KOPT-K1 (cell line): ENCODE measurements around the gene ADAMTS14.

Experiments
- H3K27ac ChIP-seq: fragments of 200-600 bp; sonication (generic); 2 replicates; pipeline ENCODE4 v1.5.1; 2016; ENCODE audit warnings: antibody characterized with exemption, mild to moderate bottlenecking, low read depth, low read length; ENCODE audit not compliant: poor library complexity, severe bottlenecking
- H3K36me3 ChIP-seq: fragments of 200-600 bp; sonication (generic); 2 replicates; pipeline ENCODE4 v1.5.1; 2017; ENCODE audit warnings: antibody characterized with exemption, mild to moderate bottlenecking, low read length, moderate library complexity; ENCODE audit not compliant: insufficient read depth
- H3K9me3 ChIP-seq: fragments of 200-600 bp; sonication (generic); 2 replicates; pipeline ENCODE4 v1.5.1; 2017; ENCODE audit warnings: antibody characterized with exemption, low read length, mild to moderate bottlenecking; ENCODE audit not compliant: insufficient read depth, poor library complexity, severe bottlenecking

ADAMTS14 gene

DNA sequence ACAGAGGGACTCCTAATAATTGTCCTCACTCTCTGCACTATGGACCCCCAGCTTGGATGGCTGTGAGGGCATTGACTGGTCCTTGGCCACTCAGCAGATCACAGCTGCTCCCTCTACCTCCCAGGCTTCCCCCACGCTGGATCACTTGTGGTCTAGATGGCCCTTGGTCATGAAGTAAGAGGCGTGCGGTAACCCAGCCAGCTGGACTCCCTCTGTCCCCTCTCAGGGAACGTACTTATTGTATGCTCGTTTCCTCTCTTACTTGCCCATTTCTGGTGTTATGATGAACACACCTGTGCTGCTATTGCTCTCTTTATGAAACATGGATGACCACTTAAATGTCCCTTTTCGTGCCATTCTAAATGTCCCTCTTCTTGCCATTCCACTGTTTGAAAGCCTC lies 19.3 kb downstream of the ADAMTS14 start:
- Histone ChIP-seq H3K27ac (no peak overlapping the region), H3K36me3 (no peaks in the 10 kb centered on the region), H3K9me3 (no peaks in the 10 kb centered on the region)

DNA sequence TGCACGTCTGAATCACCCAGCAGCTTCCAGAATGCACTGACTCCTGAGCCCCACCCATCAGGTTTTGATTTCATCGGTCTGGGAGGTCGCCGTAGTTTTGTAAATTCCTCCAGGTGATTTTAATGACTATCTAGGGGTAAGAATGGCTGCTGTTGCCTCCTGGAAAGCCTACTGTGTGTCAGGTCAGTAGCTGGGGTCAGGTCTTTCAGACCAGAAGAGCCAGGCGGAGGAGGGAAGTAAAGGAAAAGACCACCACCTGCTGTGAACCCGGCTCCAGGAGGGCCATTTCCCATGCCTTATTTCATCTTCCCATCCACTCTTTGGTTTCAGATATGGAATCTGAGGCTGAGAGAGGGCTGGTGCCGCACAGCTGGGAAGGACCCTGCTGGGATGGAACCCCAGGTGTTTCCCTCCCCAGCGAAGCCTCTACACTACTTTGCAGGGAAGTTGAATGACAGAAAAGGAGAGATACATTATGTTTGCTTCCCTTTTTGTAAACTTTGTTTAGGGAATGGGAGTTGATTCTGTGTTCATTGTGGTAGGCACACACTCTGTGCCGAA lies 19.8 kb downstream of the ADAMTS14 start:
- H3K27ac ChIP-seq: no peak overlapping the region

DNA sequence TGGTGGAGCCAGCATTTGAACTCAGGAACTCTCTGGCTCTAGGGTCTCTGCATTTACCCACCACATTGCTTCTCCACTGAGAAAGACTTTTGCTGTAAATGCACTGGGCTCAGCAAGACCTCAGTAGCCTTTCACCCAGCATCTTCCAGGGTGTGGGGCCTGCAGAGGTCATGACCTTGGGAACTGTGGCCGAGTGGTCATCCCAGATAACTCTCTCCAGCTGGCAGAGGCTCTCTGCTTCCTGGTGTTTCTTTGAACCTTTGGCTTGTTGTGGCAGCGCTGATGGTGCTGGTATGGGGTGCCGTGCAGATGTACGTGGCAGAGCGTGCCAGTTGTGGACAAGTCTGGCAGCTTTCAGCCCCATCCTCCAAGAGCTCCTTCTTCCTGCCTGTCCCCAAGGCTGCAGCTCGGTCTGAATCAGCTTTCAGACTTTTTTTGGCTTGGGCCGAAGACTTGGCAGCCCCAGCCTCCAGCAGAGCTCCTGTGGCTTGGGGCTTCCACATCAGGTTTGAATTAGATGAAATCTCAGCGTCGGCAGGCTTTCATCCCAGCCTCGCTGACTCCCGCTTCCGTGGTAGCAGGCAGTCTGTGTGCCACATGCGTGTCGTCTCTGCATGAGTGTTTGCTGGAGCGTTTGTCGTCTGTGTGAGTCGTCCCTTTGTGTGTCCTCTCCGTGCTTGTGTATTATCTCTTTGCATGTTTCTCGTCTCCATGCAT lies 21.5 kb downstream of the ADAMTS14 start:
- Histone ChIP-seq H3K9me3 (no peaks in the 10 kb centered on the region), H3K36me3 (no peaks in the 10 kb centered on the region), H3K27ac (no peak overlapping the region)

More for the DNA sequence above, 19.8 kb downstream of the ADAMTS14 start:
- Histone ChIP-seq H3K9me3 (no peaks in the 10 kb centered on the region), H3K36me3 (no peaks in the 10 kb centered on the region)

DNA sequence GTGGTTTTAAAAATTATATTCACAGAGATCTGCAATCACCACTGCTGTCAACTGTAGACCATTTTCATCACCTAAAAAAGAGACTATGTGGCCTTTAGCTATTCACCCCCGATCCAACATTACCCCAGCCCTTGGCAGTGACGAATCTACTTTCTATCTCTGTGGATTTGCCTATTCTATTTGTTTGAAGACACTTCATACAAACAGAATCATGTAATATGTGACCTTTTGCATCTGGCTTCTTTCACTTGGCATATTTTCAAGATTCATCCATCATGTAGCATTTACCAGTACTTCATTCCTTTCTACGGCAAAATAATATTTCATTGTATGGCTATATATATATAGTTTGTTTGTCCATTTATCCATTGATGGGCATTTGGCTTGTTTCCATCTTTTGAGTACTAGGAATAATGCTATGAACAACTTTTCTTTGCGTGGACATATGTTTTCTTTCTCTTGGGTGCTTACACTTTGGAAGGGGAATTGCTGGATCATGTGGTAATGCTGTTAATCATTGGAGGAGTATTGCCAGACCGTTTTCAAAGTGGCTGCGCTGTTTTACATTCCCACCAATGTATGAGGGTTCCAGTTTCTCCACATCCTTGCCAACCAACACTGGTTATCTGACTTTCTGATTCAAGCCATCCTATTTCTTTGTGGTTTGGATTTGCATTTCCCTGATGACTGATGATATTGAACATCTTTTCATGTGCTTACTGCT lies 22.3 kb downstream of the ADAMTS14 start:
- H3K36me3 ChIP-seq: no peaks in the 10 kb centered on the region
- H3K9me3 ChIP-seq: no peaks in the 10 kb centered on the region
- no peak overlapping the region for H3K27ac ChIP-seq

DNA sequence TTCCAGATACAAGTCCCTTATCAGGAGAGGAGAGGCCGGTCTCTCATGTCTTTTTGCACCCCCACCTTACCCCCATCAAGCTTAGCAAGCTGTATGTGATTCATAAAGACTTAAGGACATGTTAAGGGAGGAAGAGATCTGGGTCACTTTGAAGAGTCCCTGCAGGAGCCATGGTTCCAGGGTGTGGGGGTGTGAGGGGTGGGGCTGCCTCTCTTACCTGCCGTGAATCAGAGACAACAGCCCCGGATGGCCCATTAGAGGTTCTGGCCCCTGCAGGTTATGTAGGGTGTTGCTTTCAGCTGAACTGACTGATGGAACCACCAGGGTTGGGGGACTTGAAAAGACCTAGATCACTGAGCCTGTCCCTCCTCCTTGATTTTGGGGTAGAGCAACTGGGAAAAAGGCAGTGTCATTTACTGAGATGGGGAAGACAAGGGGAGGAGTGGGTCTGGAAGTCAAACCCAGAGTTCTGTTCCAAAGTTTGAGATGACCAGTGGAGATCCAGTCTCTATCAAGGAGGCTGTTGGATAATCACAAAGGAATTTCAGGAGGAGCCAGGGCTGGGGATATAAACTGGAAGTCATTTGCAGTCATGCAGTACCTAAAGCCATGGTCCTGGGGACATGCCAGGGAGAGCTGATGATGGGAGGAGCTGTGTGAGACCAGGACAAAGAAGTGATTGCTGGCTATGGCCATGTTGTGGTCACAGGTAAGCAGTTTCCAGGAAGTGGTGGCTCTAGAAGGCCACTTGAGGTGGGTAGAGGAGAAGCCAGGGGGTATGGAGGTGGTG lies 23.1 kb downstream of the ADAMTS14 start:
- H3K9me3 ChIP-seq: no peaks in the 10 kb centered on the region
- no peaks in the 10 kb centered on the region for H3K36me3 ChIP-seq
- H3K27ac ChIP-seq: no peak overlapping the region

DNA sequence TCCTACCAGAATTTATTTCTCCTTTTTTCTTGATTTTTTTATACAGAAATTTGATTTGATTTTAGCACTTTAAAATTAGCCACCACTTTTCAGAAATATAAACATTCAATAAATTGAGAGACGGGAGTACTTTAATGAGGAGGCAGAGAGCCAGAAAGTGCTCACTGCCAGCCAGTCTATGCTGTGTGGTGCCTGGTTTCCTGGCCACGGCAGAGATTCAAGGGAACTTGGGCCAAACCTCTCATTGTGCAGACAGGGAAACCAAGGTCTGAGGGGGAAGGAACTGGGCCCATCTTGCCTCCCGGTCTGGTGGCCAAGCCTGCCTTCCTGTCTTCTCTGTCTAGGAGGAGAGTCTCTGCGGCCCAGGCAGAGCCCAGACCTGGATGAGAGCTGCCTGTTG lies 25.9 kb downstream of the ADAMTS14 start:
- Histone ChIP-seq H3K9me3 (no peaks in the 10 kb centered on the region), H3K36me3 (no peaks in the 10 kb centered on the region), H3K27ac (no peak overlapping the region)

DNA sequence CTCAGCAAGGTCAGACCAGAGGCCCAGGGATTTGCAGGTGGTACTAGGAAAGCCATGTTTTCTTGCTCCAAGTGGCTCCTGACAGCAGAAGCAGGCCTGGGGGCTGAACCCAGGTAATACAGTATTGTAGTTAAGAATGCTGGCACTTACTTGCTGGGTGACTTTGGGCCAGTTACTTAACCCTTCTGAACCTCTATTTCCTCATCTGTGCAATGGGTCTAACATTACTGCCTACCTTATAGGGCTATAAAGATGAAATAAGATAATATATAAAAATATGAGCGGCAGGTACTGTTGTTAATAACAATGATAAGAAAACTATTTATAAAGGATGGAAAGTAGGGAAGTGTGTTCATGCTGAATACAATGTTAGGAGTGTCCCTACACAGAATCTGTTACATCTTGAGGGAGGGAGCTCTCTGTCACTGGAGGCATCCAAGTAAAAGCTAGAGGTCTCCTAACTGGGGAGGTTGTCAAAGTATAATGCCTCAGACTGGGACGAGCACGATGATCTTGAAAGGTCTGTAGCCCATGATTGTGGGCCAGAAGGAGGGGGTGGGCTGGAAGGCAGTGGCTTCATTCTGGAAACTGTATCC lies 26.9 kb downstream of the ADAMTS14 start:
- H3K36me3 ChIP-seq: no peaks in the 10 kb centered on the region
- H3K27ac ChIP-seq: no peak overlapping the region

DNA sequence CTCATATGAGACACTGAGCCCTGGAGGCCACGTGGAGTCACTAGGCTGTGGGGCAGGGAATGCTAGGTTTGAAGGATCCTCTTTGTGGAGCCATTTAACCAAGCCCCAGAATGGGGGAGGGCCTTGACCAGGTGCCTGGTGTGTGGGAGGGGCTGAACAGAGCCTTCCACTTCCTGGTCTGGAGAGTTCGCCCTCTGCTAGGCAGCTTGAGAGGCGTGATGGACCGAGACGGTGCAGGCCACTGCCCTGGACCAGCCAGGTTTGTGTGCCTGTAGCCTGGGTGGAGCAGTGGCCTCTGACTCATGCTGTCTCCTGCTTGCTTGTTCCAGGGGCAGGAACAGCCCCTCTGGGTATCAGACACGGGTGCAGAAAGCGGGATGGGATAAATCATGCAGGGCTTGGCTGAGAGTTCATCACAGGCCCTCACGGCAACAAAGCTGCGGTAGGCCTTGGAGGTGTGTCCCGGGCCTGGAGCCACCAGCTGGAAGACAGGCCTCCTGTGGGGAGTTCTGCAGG lies 27.4 kb downstream of the ADAMTS14 start:
- H3K27ac ChIP-seq: no peak overlapping the region
- H3K9me3 ChIP-seq: no peaks in the 10 kb centered on the region
- H3K36me3 ChIP-seq: no peaks in the 10 kb centered on the region

More for the DNA sequence above, 26.9 kb downstream of the ADAMTS14 start:
- no peaks in the 10 kb centered on the region for H3K9me3 ChIP-seq

DNA sequence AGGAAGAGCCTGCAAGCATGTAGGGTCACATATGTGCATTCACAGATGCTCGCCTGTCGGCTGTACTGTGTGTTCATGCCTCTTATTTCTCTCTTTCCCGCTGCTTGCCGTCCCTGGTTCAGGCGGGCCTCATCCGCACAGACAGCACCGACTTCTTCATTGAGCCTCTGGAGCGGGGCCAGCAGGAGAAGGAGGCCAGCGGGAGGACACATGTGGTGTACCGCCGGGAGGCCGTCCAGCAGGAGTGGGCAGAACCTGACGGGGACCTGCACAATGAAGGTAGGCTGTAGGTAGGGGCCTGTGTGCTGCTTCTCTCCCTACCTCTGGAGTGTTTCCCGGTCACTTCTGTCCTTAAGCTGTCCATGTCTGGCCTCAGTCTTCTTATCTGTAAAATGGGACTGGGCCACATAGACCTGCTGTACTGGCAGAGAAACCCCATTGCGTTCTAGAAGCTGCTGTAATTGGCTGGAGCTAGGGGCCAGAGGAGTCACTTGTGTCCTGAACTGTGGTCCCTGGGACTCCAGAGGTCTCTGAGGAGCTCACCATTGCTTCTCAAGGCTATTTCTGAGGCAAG lies 30.0 kb downstream of the ADAMTS14 start:
- Histone ChIP-seq H3K36me3 (no peaks in the 10 kb centered on the region), H3K27ac (no peak overlapping the region), H3K9me3 (no peaks in the 10 kb centered on the region)

DNA sequence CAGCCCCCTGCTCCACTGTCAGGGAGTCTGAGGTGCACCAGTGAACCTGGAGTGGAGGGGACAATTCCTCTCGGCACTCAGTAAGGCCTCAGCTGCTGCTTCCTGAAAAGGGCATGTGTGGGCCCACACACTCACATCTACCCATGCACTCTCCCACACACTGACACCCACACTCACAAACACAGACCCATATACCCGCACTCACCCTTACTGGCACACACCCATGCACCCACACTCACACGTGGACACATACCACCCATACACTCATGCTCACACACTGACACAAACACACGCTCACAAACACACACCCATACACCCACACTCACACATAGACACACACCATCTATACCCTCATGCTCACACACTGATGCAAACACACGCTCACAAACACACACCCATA lies 31.9 kb downstream of the ADAMTS14 start:
- Histone ChIP-seq H3K9me3 (no peaks in the 10 kb centered on the region), H3K36me3 (no peaks in the 10 kb centered on the region), H3K27ac (no peak overlapping the region)

DNA sequence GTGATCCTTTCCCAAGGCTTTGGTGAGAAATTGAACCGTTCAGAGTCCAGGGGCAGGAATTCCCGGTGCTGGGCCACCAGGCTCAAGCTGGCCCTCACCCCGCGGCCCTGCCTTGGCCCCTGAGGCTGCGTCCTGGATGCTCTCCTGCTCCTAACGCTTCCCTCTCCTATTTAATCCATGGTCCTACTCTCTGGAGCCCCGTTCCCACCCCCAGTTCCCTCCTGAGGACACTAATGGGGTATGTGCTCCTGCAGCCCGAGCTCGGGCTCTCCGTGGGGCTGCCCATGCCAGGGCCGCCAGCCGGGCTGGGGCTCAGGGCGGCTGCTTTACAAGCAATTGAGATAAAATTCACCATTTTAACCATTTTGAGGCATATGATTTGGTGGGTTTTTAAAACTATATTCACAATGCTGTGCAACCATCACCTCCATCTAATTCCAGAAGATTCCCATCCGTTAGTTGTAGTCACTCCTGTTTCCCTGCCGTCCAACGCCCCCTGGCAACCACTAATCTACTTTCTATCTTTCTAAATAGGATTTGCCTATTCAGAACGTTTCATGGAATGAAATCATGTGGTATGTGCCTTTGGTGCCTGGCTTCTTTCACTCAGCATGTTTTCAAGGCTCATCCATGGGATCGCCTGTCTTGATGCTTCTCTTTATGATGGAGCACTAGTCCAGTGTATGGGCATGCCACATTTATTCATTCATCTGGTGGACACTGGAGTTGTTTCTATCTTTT lies 33.0 kb downstream of the ADAMTS14 start:
- Histone ChIP-seq H3K36me3 (no peaks in the 10 kb centered on the region), H3K9me3 (no peaks in the 10 kb centered on the region), H3K27ac (no peak overlapping the region)

DNA sequence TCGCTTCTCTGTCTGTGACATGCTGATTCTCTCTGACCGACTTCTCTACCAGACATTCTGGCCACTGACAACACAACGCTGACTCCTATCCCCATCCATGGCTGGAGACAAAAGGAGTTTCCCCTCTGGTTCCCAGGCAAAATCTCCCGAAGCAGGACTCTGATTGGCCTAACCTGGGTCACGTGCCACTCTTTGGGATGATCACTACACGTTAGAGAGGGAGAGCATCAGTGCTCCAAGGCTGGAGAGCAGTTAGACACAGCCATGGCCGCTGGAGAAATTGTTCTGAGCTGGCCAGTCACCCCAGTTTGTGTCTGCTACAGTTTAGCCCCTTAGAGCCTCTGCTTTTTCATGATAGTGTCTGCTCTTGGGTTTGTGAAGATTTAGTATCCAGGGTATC lies 38.9 kb downstream of the ADAMTS14 start:
- Histone ChIP-seq H3K9me3 (no peaks in the 10 kb centered on the region), H3K27ac (no peak overlapping the region), H3K36me3 (no peaks in the 10 kb centered on the region)

DNA sequence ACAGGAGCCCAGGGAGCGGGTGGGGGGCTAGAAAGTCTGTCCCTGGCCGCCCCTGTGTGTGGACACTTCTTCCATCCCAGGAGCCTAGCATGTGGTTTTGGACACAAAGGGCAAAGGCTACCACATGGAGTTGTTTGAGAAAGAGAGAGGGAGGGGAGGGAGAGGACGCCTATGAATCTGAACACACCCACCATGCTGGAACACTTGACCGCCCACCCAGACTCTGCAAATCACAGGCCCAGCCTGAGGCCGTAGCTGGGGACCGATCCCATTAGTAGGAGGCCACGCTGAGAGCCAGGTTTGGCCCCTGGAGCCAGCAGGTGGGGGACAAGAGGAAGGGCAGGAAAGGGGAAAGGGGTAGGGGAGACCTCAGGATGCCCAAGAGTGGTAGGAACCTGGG lies 39.6 kb downstream of the ADAMTS14 start:
- no peak overlapping the region for H3K27ac ChIP-seq
- H3K36me3 ChIP-seq: no peaks in the 10 kb centered on the region
- no peaks in the 10 kb centered on the region for H3K9me3 ChIP-seq

DNA sequence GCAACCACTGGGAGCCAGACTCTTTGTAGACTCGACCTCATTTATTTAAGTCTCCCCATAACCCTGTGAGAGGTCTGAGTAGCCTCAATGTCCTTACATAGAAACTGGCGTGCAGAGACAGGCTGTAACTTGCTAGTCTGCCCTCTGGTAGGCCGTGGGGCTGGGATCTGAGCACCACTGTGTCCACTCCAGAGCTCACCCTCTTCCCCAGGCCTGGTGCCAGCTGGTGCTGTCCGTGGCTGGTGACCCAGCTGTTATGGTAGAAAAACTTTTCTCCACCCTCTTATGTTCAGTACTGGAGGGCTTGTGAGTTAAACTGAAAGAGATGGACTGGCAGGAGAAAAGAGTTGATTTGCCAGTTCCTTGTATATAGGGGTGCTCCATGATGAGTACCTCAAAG lies 41.9 kb downstream of the ADAMTS14 start:
- no peak overlapping the region for H3K27ac ChIP-seq
- no peaks in the 10 kb centered on the region for H3K9me3 ChIP-seq
- no peaks in the 10 kb centered on the region for H3K36me3 ChIP-seq
